HCT116 (cell line): ENCODE results near the gene FZR1. TPM values are rescaled to one million over a fixed set of nuclear protein-coding genes. Genes with fewer than 3 reads are reported as not detected.

Experiments
- ATAC-seq: fragments of 200-7000 bp; cut with Tn5 transposase; 2 replicates; pipeline ENCODE4 v1.9.1; 2020; ENCODE audit warnings: mild to moderate bottlenecking, moderate library complexity
- BruUV-seq: library from RNA; stranded (reverse); fragments of 400-500 nt; replicated peaks from 2 replicates; lab custom pipeline; 2021; lab: Mats Ljungman, UMichigan
- CTCF ChIA-PET: fragments of 300-600 bp; sonication (Branson Sonifier 250); formaldehyde crosslinking; loops from one replicate; lab custom pipeline; 2021; ENCODE audit warnings: antibody characterized with exemption; lab: Charles Lee
- POLR2A ChIA-PET: fragments of 300-600, 350-600 bp; sonication (Branson Sonifier 250); formaldehyde crosslinking; loops from one replicate; lab custom pipeline; 2021; ENCODE audit warnings: antibody characterized with exemption; lab: Charles Lee
- RAD21 ChIA-PET, 2 experiments: fragments of 300-600 bp; sonication (Branson Sonifier 250); formaldehyde crosslinking; loops; one replicate each; lab custom pipeline; 2023; ENCODE audit warnings: low total read pairs in 2 of 2; ENCODE audit not compliant: uncharacterized antibody in 2 of 2, unreplicated experiment in 2 of 2, low non-redundant PET in 1 of 2; lab: Charles Lee
- DNase-seq: peaks from one replicate; pipeline ENCODE4 v3.0.0-alpha.2; 2010; ENCODE audit warnings: low read depth, low spot score
- H2AFZ ChIP-seq: fragments of 200-600 bp; shearing (Covaris generic), sonication (generic); 2 replicates; pipeline ENCODE4 v1.6.1; 2017; ENCODE audit warnings: low read depth, mixed run types, mixed read lengths, antibody characterized with exemption, low read length; ENCODE audit not compliant: poor library complexity, severe bottlenecking
- H3K27ac ChIP-seq: 2 replicates; pipeline ENCODE4 v1.5.1; 2012; ENCODE audit warnings: low read depth, low read length
- H3K27me3 ChIP-seq: fragments of 200-600 bp; sonication (generic); 2 replicates; pipeline ENCODE4 v1.6.1; 2016; ENCODE audit warnings: mixed run types, low read length, mixed read lengths; ENCODE audit not compliant: insufficient read depth
- H3K36me3 ChIP-seq, 2 experiments: fragments of 200-500 bp in 1 of 2; fragments of 200-600 bp in 1 of 2; sonication (Bioruptor generic) in 1 of 2; sonication (generic) in 1 of 2; 2 replicates each; pipeline versions ENCODE4 v1.5.1 to v1.6.1; 2014 to 2016; ENCODE audit warnings: low read length in 2 of 2, inconsistent platforms in 1 of 2, mixed read lengths in 1 of 2, mixed run types in 1 of 2; ENCODE audit not compliant: insufficient read depth in 2 of 2, control insufficient read depth in 1 of 2
- H3K4me1 ChIP-seq, 2 experiments: fragments of 200-600 bp in 1 of 2; sonication (generic) in 1 of 2; 2 replicates each; pipeline versions ENCODE4 v1.5.1 to v1.6.1; 2012 to 2017; ENCODE audit warnings: low read length in 2 of 2, inconsistent platforms in 1 of 2, mild to moderate bottlenecking in 1 of 2, mixed read lengths in 1 of 2, mixed run types in 1 of 2, moderate library complexity in 1 of 2; ENCODE audit not compliant: insufficient read depth in 2 of 2, control insufficient read depth in 1 of 2
- H3K4me2 ChIP-seq: fragments of 200-600 bp; sonication (generic); 2 replicates; pipeline ENCODE4 v1.6.1; 2017; ENCODE audit warnings: mixed run types, low read length, mixed read lengths
- H3K4me3 ChIP-seq, 2 experiments: fragments of 200-600 bp in 1 of 2; sonication (generic) in 1 of 2; replicated peaks in 1 of 2; 2 replicates each; pipeline ENCODE4 v1.5.1; 2011 to 2016; ENCODE audit warnings: low read length in 2 of 2, control low read depth in 1 of 2, low read depth in 1 of 2, mild to moderate bottlenecking in 1 of 2, mixed read lengths in 1 of 2, mixed run types in 1 of 2
- H3K79me2 ChIP-seq: fragments of 200-600 bp; sonication (generic); 2 replicates; pipeline ENCODE4 v1.6.1; 2017; ENCODE audit warnings: mild to moderate bottlenecking, mixed run types, low read length, moderate library complexity, mixed read lengths; ENCODE audit not compliant: insufficient read depth
- H3K9ac ChIP-seq: fragments of 200-600 bp; sonication (generic); 2 replicates; pipeline ENCODE4 v1.6.1; 2016; ENCODE audit warnings: low read length, mixed read lengths
- H3K9me2 ChIP-seq: fragments of 200-600 bp; sonication (generic), shearing (Covaris generic); 2 replicates; pipeline ENCODE4 v1.6.1; 2017; ENCODE audit warnings: mixed run types, mild to moderate bottlenecking, moderate library complexity; ENCODE audit not compliant: insufficient read depth
- H3K9me3 ChIP-seq, 2 experiments: fragments of 200-500 bp in 1 of 2; fragments of 200-600 bp in 1 of 2; sonication (Bioruptor generic) in 1 of 2; sonication (generic) in 1 of 2; 2 replicates each; pipeline ENCODE4 v1.6.1; 2014 to 2017; ENCODE audit warnings: low read length in 2 of 2, mixed read lengths in 2 of 2, inconsistent platforms in 1 of 2, low read depth in 1 of 2, mild to moderate bottlenecking in 1 of 2, mixed run types in 1 of 2, moderate library complexity in 1 of 2; ENCODE audit not compliant: control insufficient read depth in 1 of 2, insufficient read depth in 1 of 2
- H4K20me1 ChIP-seq: fragments of 200-600 bp; sonication (generic), shearing (Covaris generic); 2 replicates; pipeline ENCODE4 v1.6.1; 2017; ENCODE audit warnings: mixed run types, mild to moderate bottlenecking, moderate library complexity; ENCODE audit not compliant: insufficient read depth
- CBX3 ChIP-seq: IDR thresholded peaks from 2 replicates; pipeline ENCODE4 v1.6.1; 2012; ENCODE audit warnings: low read depth
- EGR1 ChIP-seq: IDR thresholded peaks from 2 replicates; pipeline ENCODE4 v1.6.1; 2012; ENCODE audit warnings: low read depth
- EZH2phosphoT487 ChIP-seq: fragments of 200-600 bp; IDR thresholded peaks from 2 replicates; pipeline ENCODE4 v1.6.1; 2018; ENCODE audit warnings: antibody characterized with exemption, borderline replicate concordance
- FOSL1 ChIP-seq: IDR thresholded peaks from 2 replicates; pipeline ENCODE4 v1.6.1; 2012; ENCODE audit warnings: low read depth
- JUND ChIP-seq: IDR thresholded peaks from 2 replicates; pipeline ENCODE4 v1.6.1; 2012
- POLR2A ChIP-seq: IDR thresholded peaks from 2 replicates; pipeline ENCODE4 v1.7.0; 2011; ENCODE audit warnings: borderline replicate concordance; ENCODE audit not compliant: insufficient read depth, insufficient read length; ENCODE audit errors: extremely low read depth
- POLR2AphosphoS5 ChIP-seq: IDR thresholded peaks from 2 replicates; pipeline ENCODE4 v1.6.1; 2011; ENCODE audit warnings: mild to moderate bottlenecking, low read depth, low read length, moderate library complexity
- SIN3A ChIP-seq: IDR thresholded peaks from 2 replicates; pipeline ENCODE4 v1.6.1; 2012; ENCODE audit warnings: low read depth
- SRF ChIP-seq: IDR thresholded peaks from 2 replicates; pipeline ENCODE4 v1.6.1; 2012; ENCODE audit warnings: low read depth
- YY1 ChIP-seq: IDR thresholded peaks from 2 replicates; pipeline ENCODE4 v1.6.1; 2011; ENCODE audit warnings: low read length, low read depth, moderate library complexity, mild to moderate bottlenecking; ENCODE audit not compliant: insufficient replicate concordance; ENCODE audit errors: extremely low read depth
- ZFX ChIP-seq: fragments of 450-650 bp; IDR thresholded peaks from 2 replicates; pipeline ENCODE4 v1.6.1; 2017
- intact Hi-C: fragments of 100-400 bp; cut with micrococcal nuclease; formaldehyde crosslinking; loops from 2 replicates; pipeline ENCODE4 v1.10.0; 2022
- total RNA-seq: library from RNA; stranded (reverse); gene quantifications from one replicate; pipeline ENCODE4 v1.2.1, GENCODE V29; 2021; ENCODE audit not compliant: unreplicated experiment
- TF ChIP-seq, protein P1 (sequence below): IDR thresholded peaks from 2 replicates; pipeline ENCODE4 v1.6.1; 2012
- TF ChIP-seq, protein P2 (sequence below): IDR thresholded peaks from 2 replicates; pipeline ENCODE4 v1.6.1; 2011; ENCODE audit warnings: mild to moderate bottlenecking, low read length, moderate library complexity; ENCODE audit not compliant: insufficient replicate concordance; ENCODE audit errors: extremely low read depth
- TF ChIP-seq, protein P3 (sequence below), 3 experiments: fragments of 200-600 bp in 1 of 3; sonication (generic) in 1 of 3; IDR thresholded peaks in 2 of 3; conservative IDR thresholded peaks in 1 of 3; 2 replicates each; pipeline ENCODE4 v1.5.1; 2012 to 2017; ENCODE audit warnings: low read depth in 2 of 3, low read length in 2 of 3, antibody characterized with exemption in 1 of 3, borderline replicate concordance in 1 of 3, control low read depth in 1 of 3, mild to moderate bottlenecking in 1 of 3, mixed read lengths in 1 of 3, mixed run types in 1 of 3, moderate library complexity in 1 of 3; ENCODE audit not compliant: insufficient read depth in 1 of 3

FZR1 gene
- total RNA-seq, 1 experiment from 2014 or later, result 60.3 TPM

DNA sequence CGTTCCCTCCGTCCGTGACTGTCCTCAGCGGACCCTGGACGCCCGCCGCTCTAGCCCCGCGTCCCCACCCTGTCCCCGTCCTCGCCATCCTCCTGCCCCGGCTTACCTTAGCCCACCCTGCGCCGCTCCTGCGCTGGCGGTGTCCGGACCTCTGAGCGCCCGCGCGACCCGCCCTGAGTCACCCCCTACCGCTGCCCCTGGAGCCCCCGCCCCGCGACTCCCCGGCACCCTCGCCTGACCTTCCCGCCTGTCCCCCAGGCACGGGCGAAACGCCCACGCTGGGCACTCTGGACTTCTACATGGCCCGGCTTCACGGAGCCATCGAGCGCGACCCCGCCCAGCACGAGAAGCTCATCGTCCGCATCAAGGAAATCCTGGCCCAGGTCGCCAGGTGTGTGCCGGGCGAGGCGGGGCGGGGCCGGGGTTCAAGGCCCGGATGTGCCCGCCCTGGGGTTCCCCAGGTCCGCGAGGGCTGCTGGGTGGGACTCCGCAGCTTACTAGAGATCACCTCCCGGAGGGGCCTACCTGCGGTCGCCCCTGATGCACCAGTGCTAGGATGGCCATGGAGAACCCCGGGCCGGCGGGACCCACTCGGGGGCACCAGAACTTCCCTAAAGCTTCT lies 71.7 kb downstream of the FZR1 start:
- H3K9me3 ChIP-seq, result no peaks in the 10 kb centered on the region
- H3K27ac ChIP-seq, result peak overlapping the region; percentile 47; the same call in 1 of the 2 replicates
- no peak overlapping the region for H2AFZ ChIP-seq
- CTCF ChIA-PET, result no interaction called here
- H3K4me3 ChIP-seq, result peak overlapping the region; percentile 40 to 54
- no peaks in the 10 kb centered on the region for H3K27me3 ChIP-seq
- no peak for TF ChIP-seq SIN3A
- TF ChIP-seq, protein P1, sequence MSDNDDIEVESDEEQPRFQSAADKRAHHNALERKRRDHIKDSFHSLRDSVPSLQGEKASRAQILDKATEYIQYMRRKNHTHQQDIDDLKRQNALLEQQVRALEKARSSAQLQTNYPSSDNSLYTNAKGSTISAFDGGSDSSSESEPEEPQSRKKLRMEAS, result peak; percentile 53; the same call in 1 of the 2 replicates
- TF ChIP-seq EGR1, result peak; percentile 68
- peak; percentile 63; the same call in 1 of the 2 replicates for TF ChIP-seq POLR2AphosphoS5
- peak overlapping the region; percentile 58 for H3K9ac ChIP-seq
- H3K79me2 ChIP-seq, result peaks cover 24% of the 10 kb centered on the region; the same call in 1 of the 2 replicates
- peaks cover 18 to 66% of the 10 kb centered on the region in 2 experiments for H3K4me1 ChIP-seq
- H3K36me3 ChIP-seq, result peaks cover 3 to 21% of the 10 kb centered on the region in 2 experiments; a peak in 2 of 4 replicates
- H3K4me2 ChIP-seq, result peak overlapping the region; percentile 65
- H3K9me2 ChIP-seq, result no peaks in the 10 kb centered on the region
- no peaks in the 10 kb centered on the region; the same call in 1 of the 2 replicates for H4K20me1 ChIP-seq
- intact Hi-C loops, result loop anchor here (10.0 kb wide), 1 partner anchor 627 kb away; no protein-coding TSS in a partner anchor
- peak; percentile 6; the same call in 1 of the 2 replicates for ATAC-seq
- no TSS peak for BruUV-seq
- DNase-seq, result no peak
- POLR2A ChIA-PET, result interaction anchor here (0.9 to 1.5 kb wide), 3 partner anchors 9 to 21 kb away, joined by 3 to 6 read pairs (median 3); partner anchors contain the start of gene MFSD12
- RAD21 ChIA-PET, result no interaction called here

DNA sequence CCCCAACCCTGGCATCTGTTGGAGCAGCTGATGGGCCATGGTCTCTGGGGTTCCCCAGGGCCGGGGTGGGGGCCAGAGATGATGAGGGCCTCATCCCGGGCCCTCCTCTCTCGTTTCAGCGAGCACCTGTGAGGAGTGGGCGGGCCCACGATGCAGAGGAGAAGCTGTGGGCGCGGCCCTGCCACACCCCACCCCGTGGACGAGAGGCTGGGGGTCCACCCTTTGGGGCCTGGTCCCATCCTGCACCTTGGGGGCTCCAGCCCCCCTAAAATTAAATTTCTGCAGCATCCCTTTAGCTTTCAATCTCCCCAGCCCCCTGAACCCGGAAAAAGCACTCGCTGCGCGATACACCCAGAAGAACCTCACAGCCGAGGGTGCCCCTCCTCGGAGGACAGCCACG lies 72.3 kb downstream of the FZR1 start:
- Histone ChIP-seq H3K4me1 (peaks cover 18 to 66% of the 10 kb centered on the region in 2 experiments), H3K4me2 (peak overlapping the region; percentile 65), H3K9me2 (no peaks in the 10 kb centered on the region), H2AFZ (no peak overlapping the region), H3K4me3 (peak overlapping the region; percentile 40 to 54), H3K27ac (peak overlapping the region; percentile 47; the same call in 1 of the 2 replicates), H4K20me1 (no peaks in the 10 kb centered on the region; the same call in 1 of the 2 replicates), H3K9ac (peak overlapping the region; percentile 58), H3K79me2 (peaks cover 20% of the 10 kb centered on the region; the same call in 1 of the 2 replicates), H3K36me3 (peaks cover 3 to 21% of the 10 kb centered on the region in 2 experiments; a peak in 2 of 4 replicates), H3K9me3 (no peaks in the 10 kb centered on the region), H3K27me3 (no peaks in the 10 kb centered on the region)
- ATAC-seq, result no peak
- no peak for DNase-seq
- RAD21 ChIA-PET, result no interaction called here
- CTCF ChIA-PET, result interaction anchor here (1.6 kb wide), 1 partner anchor 34 kb away, joined by 4 read pairs; no protein-coding TSS in a partner anchor
- intact Hi-C loops, result loop anchor here (10.0 kb wide), 1 partner anchor 626 kb away; no protein-coding TSS in a partner anchor
- POLR2A ChIA-PET, result interaction anchor here (0.9 to 1.1 kb wide), 2 partner anchors 14 to 22 kb away, joined by 3 read pairs; partner anchors contain the start of gene MFSD12
- TSS peak; percentile 27 for BruUV-seq
- TF ChIP-seq YY1, result no peak
- no peak for TF ChIP-seq POLR2A
- TF ChIP-seq JUND, result no peak
- TF ChIP-seq, protein P2, sequence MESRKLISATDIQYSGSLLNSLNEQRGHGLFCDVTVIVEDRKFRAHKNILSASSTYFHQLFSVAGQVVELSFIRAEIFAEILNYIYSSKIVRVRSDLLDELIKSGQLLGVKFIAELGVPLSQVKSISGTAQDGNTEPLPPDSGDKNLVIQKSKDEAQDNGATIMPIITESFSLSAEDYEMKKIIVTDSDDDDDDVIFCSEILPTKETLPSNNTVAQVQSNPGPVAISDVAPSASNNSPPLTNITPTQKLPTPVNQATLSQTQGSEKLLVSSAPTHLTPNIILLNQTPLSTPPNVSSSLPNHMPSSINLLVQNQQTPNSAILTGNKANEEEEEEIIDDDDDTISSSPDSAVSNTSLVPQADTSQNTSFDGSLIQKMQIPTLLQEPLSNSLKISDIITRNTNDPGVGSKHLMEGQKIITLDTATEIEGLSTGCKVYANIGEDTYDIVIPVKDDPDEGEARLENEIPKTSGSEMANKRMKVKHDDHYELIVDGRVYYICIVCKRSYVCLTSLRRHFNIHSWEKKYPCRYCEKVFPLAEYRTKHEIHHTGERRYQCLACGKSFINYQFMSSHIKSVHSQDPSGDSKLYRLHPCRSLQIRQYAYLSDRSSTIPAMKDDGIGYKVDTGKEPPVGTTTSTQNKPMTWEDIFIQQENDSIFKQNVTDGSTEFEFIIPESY, result no peak
- TF ChIP-seq ZFX, result no peak
- TF ChIP-seq POLR2AphosphoS5, result no peak
- TF ChIP-seq, protein P3, sequence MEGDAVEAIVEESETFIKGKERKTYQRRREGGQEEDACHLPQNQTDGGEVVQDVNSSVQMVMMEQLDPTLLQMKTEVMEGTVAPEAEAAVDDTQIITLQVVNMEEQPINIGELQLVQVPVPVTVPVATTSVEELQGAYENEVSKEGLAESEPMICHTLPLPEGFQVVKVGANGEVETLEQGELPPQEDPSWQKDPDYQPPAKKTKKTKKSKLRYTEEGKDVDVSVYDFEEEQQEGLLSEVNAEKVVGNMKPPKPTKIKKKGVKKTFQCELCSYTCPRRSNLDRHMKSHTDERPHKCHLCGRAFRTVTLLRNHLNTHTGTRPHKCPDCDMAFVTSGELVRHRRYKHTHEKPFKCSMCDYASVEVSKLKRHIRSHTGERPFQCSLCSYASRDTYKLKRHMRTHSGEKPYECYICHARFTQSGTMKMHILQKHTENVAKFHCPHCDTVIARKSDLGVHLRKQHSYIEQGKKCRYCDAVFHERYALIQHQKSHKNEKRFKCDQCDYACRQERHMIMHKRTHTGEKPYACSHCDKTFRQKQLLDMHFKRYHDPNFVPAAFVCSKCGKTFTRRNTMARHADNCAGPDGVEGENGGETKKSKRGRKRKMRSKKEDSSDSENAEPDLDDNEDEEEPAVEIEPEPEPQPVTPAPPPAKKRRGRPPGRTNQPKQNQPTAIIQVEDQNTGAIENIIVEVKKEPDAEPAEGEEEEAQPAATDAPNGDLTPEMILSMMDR (IDR thresholded peaks at IDR 0.05 in 2 of 3, conservative IDR thresholded peaks at IDR 0.05 in 1 of 3; ENCODE audit: borderline replicate concordance in 1 of 3, insufficient read depth in 1 of 3, low read depth in 2 of 3, low read length in 2 of 3), result no peak
- TF ChIP-seq EZH2phosphoT487, result no peak
- no peak for TF ChIP-seq FOSL1
- TF ChIP-seq SRF, result no peak
- TF ChIP-seq, protein P1, result no peak
- TF ChIP-seq CBX3, result no peak
